ENCODE measurements around the gene VIPR2.

The VIPR2 gene

GRCh38 chr7:159158125-159158887 lies 13.6 kb upstream of the VIPR2 start:
- no peak overlapping the region for H3K4me3 ChIP-seq (replicated peaks in 1 of 2; ENCODE audit: low read depth in 2 of 2, low read length in 2 of 2)
- no peak for DNase-seq (ENCODE audit: low read depth in 2 of 2)
- TF ChIP-seq, protein P1, sequence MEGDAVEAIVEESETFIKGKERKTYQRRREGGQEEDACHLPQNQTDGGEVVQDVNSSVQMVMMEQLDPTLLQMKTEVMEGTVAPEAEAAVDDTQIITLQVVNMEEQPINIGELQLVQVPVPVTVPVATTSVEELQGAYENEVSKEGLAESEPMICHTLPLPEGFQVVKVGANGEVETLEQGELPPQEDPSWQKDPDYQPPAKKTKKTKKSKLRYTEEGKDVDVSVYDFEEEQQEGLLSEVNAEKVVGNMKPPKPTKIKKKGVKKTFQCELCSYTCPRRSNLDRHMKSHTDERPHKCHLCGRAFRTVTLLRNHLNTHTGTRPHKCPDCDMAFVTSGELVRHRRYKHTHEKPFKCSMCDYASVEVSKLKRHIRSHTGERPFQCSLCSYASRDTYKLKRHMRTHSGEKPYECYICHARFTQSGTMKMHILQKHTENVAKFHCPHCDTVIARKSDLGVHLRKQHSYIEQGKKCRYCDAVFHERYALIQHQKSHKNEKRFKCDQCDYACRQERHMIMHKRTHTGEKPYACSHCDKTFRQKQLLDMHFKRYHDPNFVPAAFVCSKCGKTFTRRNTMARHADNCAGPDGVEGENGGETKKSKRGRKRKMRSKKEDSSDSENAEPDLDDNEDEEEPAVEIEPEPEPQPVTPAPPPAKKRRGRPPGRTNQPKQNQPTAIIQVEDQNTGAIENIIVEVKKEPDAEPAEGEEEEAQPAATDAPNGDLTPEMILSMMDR (IDR thresholded peaks at IDR 0.05; ENCODE audit: low read depth, low read length), result no peak

GRCh38 chr7:159157714-159158113 lies 13.0 kb upstream of the VIPR2 start:
- no peak for DNase-seq (ENCODE audit: low read depth in 2 of 2)
- TF ChIP-seq, protein P1 (IDR thresholded peaks at IDR 0.05; ENCODE audit: low read depth, low read length), result no peak
- H3K4me3 ChIP-seq (replicated peaks in 1 of 2; ENCODE audit: low read depth in 2 of 2, low read length in 2 of 2), result no peak overlapping the region

- no peak overlapping the region for H3K4me3 ChIP-seq (replicated peaks in 1 of 2; ENCODE audit: low read depth in 2 of 2, low read length in 2 of 2)
- TF ChIP-seq, protein P1 (IDR thresholded peaks at IDR 0.05; ENCODE audit: low read depth, low read length), result no peak
- DNase-seq (ENCODE audit: low read depth in 2 of 2), result no peak
Measured at GRCh38 chr7:159156436-159157245, 12.0 kb upstream of the VIPR2 start.

DNA sequence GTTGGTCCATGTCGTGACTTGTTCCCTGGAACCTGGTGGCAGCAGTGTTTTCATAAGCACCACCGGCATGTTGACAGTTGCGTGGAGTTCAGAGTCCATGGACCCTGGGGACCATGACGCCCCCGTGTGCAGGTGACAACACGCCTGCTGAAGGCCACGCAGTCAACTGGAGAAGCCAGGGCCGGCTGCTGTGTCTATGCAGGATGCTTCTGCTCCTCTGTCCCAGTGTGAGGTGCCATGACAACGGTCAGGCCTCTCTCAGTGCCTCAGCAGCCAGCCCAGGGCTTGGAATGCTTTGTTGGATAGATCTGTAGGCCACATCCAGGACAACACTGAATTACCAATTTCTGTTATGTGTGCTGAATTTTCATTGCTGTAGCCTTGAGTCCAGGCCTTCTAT lies 10.7 kb upstream of the VIPR2 start:
- TF ChIP-seq, protein P1 (IDR thresholded peaks at IDR 0.05; ENCODE audit: low read depth, low read length), result no peak
- DNase-seq (ENCODE audit: low read depth in 2 of 2), result no peak
- no peak overlapping the region for H3K4me3 ChIP-seq (replicated peaks in 1 of 2; ENCODE audit: low read depth in 2 of 2, low read length in 2 of 2)

DNA sequence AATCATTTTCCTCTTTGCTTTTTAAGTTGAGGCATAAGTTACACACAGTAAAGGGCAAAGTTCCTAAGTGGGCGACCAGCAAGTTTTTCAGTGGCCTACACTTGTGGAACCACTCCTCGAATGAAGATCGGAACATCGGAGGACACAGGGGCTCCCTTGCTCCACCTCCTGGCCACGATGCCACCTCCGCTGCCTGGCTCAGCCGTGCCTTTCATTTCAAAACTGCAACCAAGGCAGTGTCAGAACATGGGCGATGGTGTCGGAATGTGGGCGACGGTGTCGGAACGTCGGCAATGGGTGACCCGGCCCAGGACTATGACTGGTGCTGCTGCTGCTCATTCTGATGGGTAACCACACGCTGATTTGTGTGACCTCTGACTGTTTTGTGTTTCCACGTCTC lies 9.6 kb upstream of the VIPR2 start:
- DNase-seq (ENCODE audit: low read depth in 2 of 2), result no peak
- H3K4me3 ChIP-seq (replicated peaks in 1 of 2; ENCODE audit: low read depth in 2 of 2, low read length in 2 of 2), result no peak overlapping the region
- TF ChIP-seq, protein P1 (IDR thresholded peaks at IDR 0.05; ENCODE audit: low read depth, low read length), result no peak

DNA sequence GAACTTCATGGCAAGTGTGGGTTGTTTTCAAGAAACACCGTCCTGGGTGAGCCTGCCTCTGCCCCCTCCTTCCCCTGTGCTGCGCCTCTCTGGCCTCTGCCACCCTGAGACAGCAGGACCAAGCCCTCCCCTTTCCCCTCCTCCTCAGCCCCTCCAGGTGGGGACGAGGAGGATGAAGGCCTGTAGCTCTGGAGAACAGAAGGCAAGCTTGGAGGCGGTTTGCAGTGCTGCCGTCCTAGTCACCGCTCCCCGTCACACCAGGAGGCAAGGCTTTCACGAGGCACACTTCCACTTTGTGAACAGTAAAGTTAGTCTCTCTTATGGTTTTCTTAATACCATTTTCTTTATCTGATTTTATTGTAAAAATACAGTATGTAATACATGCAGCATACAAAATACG lies 8.8 kb upstream of the VIPR2 start:
- DNase-seq (ENCODE audit: low read depth in 2 of 2), result no peak
- TF ChIP-seq, protein P1 (IDR thresholded peaks at IDR 0.05; ENCODE audit: low read depth, low read length), result no peak
- no peak overlapping the region for H3K4me3 ChIP-seq (replicated peaks in 1 of 2; ENCODE audit: low read depth in 2 of 2, low read length in 2 of 2)
